Stimulated activated CD8-positive, alpha-beta memory T cell treated with anti-CD3 and anti-CD28 coated beads, Interleukin-7, amount 100 ng/mL, for 48 hours (primary cell): ENCODE measurements around the gene RNF25.

ENCODE experiments used
- DNase-seq, 2 donors: peaks; one replicate each; pipeline ENCODE4 v3.0.0-alpha.2; 2020; ENCODE audit warnings: low read depth in 1 of 2; ENCODE audit errors: extremely low read depth in 1 of 2

RNF25 gene, protein sequence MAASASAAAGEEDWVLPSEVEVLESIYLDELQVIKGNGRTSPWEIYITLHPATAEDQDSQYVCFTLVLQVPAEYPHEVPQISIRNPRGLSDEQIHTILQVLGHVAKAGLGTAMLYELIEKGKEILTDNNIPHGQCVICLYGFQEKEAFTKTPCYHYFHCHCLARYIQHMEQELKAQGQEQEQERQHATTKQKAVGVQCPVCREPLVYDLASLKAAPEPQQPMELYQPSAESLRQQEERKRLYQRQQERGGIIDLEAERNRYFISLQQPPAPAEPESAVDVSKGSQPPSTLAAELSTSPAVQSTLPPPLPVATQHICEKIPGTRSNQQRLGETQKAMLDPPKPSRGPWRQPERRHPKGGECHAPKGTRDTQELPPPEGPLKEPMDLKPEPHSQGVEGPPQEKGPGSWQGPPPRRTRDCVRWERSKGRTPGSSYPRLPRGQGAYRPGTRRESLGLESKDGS

DNA sequence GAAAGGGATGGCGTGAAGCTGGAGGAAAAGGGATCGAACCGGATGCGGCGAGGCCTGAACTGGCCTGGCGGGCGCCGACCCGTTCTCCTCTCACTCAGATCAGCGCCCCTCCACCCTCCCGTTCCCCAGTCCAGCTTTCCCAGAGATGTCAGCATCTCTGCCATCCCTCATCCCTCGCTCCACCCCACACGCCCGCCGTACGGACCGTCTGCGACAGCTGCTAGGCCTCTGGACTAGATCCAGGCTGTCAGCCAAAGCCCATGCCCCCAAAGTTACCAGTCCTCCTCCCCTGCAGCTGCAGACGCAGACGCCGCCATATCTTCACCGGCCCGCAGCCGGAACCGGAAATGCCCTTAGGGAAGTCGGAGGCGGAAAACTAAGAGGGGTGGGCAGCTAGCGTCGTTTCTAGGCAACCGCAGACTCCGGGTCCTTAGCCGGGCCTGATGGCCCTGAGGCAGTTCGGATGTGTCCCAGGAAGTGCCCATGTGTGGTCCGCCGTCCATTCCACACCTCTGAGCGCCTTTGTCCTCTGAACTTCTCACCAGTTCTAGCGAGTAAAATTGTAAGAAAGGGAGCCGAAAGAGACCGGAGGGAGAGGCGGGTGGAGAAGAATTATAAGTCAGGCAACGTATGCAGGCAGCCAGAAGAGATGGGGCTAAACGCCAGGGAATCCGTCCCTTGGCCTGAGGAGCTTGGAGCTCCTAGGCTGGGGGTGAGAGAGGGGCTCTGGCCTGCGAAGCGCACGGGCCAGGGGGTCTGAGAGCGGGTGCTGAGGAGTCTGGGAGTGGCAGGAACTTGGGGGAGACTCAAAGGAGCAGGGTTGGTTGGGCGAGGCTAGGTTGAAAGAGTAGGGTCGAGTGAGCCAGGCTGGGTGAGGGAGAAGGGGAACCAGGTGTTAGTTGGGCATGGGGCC lies at the start of gene RNF25, which contains the start of gene STK36:
RNF25 (minus strand) TSS at position 349 of the 913 bp plus-strand sequence; CDS start at position 317, 32 bp downstream.
STK36 (plus strand) TSS at position 433 of the 913 bp plus-strand sequence. CDS start 744 bp downstream, outside the sequence.
- DNase-seq: peak; percentile 73 to 79

DNA sequence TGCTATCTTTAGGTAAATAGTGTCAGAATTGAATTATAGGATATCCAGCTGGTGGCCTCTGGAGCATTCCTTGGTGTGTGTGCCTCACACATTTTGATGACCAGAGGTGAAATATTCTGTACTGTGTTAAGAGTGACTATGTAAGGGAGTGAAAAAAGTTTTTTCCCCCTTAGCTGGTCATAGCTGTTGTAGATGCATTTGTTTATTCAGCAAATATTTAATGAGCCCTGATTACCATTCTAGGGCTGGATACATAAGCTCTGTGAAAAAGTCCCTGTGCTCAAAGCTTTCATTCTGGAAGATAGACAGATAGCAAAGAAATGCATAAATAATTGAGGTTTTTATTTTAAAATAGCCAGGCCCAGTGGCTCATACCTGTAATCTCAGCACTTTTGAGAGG lies 49.7 kb upstream of the RNF25 start:
- DNase-seq: no peak

DNA sequence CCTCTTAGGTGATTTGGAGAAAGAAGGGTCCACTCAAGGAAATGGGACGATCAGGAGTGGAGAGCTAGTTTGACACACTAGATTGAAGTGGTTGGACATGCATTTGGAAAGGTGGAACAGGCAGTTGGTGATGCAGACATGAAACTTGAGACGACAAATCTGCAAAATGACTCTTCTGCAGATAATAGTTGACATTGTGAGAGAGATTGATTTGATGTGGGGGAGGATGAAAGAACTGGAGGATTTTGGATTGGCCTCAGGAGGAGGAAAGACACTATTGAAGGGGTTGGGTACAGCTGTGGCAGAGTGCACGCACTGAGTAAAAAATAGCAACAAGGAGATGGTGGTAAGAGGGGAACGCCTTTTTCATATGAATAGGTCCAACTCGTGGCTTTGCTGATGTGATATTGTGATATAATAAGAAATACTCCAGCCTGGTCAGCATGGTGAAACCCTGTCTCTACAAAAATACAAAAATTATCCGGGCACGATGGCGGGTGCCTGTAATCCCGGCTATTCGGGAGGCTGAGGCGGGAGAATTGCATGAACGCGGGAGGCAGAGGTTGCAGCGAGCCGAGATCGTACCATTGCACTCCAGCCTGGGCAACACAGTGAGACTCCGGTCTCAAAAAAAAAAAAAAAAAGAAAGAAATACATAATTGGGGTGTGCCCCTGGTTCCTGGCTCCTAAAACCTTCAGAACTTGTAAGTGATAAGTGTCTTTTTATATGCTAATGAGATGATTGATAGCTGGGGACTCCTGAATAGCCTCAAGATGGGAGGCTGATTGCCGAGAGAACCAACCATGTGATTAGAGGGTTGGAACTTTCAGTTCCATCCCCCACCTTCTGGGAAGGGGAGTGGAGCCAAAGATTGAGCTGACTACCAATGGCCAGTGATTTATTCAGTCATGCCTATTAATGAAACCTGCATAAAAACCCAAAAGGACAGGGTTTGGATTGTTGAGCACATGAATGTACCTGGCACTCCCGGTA lies 48.5 kb upstream of the RNF25 start:
- no peak for DNase-seq

DNA sequence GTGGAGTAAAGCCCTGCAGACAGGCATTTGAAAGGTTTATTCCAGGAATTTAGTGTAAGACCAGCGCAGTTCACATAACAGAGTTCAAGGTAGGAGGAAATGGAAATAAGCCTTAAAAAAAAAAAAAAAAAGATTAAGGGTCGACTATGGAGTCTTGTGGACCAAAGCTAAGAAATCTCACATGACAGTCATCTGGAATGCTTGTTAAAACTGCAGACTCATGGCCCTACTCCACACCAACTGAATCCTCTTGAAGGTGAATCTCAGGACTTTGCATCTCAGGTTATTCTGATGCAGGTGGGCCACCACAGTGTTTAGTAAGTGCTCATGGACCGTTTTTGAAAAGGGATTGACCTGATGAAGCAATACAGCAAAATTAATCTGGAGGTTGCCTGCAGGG lies 47.7 kb upstream of the RNF25 start:
- DNase-seq: no peak

DNA sequence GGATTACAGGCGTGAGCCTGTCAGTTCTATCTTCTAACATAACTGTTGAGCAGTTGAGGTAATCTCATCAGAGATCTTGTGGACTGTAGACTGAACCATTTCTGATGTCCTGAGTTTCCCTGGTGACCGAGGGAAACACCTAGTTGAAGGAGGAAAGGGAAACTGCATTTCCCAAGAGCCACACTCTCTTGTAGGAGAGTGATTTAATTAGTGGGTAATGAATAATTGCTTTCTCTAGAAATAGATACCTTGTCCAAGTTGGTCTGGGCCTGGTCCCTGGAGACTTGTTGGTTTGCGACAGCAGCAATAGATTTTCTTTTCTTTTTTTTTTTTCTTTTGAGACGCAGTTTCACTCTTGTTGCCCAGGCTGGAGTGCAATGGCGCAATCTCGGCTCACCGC lies 46.3 kb upstream of the RNF25 start:
- no peak for DNase-seq

DNA sequence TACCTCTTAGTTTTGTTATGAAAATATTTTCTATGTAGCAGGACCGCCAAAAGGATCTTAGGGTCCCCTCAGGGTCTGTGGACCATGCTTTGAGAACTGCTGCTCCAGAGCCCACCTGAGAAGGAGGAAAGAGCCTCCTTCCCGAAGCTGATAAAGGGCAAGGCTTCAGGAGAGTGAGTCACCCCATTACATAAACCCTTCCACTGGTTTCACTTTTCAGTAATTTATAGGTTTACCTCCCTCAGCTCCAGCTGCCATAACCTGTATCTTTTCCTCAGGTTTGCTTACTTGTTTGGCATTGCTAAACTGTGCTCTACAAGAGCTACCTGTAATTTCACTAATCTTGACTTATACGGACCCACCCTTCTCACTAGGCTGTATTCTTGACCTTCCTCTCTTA lies 45.5 kb upstream of the RNF25 start:
- no peak for DNase-seq

DNA sequence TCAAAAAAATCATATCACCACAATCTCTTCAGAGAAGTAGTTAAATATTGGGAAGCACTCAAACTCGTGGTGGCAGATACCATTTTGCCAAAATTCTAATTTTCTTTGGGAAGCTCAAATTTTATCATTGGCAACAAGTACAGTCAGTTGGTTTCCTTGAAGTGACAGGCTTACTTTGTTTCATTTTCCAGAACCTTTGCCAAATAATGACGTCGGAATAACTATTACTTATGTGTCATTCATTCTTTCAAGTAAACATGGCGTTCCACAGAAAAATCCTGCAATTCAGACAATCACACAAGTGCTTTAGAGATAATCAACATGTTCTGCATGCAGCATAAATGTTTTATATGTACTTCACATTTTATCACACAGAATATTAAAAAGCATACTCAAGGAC lies 44.3 kb upstream of the RNF25 start:
- DNase-seq: no peak

DNA sequence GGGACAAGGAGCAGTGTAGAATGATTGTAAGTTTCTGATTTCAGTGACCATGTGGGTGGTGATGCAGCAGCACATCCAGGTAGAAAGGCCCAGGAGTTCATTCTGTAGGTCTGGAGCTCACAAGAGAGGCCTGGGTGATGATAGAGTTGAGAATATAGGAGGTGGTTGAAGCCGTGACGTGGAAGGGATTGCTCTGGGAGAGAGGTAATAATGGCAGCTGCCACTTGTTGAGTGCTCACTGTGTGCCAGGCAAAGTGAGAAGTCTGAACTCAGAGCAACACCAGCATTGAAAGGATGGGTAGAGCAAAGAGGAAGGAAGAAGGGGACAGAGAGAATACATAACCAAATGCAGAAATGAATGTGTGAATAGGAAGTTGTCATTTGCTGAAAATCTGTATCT lies 42.1 kb upstream of the RNF25 start:
- no peak for DNase-seq

DNA sequence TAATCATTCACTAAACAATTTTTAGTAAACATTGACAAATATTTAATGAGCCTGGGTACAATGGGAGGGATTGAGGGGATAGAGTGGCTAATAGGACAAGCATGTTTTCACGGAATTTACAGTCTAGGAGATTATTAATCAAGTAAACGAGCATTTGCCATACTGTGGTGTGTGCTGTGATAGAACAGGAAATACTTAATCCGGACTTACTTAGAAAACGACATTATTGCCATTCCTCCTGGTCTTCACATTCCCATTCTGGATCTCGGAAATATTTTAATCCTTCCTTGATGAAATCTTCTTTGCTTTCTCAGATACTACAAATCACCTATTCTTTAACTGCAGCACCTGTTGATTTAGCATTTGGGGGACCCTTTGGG lies 39.7 kb upstream of the RNF25 start:
- DNase-seq: no peak

DNA sequence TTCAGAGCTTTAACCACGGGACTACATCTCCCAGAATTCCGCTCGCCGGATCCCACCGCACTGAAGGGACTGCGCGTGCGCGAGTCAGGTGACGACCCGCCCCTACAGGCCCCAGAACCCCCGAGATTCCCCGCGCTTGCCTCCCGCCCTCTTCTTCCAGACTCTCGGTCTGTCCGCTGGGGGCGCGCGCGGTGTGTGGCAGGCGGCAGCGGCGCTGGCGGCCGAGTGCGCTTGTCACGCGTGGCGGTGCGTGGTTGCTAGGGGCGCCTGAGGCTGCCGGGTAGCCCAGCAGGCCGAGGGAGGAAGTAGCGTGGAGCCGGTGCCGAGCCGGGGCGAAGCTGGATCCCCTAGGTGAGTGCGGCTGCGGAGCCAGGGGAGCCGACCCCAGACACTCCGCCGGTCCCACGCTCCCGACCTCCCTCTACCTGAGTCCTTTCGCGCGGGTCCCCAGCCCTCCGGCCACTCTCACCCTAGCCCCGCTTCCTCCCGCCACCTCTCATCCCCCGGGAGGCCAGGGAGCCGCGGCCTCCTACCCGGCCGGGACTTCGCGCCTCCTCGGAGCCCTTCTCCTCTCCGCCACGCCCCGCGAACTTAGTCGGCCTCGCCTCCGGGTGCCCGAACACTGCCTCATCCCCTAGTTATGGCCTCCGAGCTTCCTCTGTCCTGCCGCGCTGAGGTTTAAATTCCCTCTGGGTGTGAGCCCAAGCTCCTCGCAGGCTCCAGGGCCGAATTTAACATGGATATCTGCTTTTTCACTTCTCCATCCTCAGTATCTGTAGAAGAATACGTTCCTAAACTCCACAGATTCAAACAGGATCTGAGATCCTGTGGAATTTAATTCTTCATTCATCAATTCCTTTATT lies 39.1 kb upstream of the RNF25 start, which contains the start of gene TTLL4:
TTLL4 (plus strand) TSS at position 149 of the 863 bp plus-strand sequence. CDS start 26,842 bp downstream, outside the sequence.
- peak; percentile 95 to 96 for DNase-seq

DNA sequence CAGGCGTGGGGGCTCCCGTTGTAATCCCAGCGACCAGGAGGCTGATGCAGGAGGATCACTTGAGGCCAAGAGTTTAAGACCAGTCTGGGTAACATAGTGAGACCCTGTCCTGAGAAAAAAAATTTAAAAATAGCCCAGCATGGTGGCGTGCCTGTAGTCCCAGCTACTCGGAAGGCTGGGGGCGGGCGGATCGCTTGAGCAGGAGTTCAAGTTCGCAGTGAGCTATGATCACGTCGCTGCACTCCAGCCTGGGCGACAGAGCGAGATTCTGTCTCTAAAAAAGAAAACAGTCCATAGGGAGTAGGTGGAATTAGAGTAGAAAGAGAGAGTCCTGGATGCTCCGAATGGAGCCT lies 38.5 kb upstream of the RNF25 start:
- no peak for DNase-seq

DNA sequence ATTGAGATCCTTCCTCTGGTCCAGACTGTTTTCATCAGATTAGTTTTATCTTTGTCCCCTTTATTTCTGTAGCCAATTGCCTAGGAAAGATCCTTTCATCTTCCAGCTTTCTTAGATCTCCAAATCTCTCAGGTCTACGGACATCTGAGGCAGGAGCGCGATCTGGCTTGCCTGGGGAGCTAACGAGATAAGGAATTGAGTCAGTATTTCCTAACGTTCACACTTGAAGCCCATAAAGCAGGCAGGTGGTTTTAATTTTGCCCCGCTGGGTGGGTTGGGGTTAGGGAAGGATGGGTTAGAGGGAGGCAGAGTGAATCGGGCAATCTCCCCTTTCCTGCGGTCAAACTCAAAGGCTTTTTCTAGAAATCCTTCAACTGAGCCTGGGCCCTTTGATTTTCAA lies 38.1 kb upstream of the RNF25 start:
- DNase-seq: no peak

DNA sequence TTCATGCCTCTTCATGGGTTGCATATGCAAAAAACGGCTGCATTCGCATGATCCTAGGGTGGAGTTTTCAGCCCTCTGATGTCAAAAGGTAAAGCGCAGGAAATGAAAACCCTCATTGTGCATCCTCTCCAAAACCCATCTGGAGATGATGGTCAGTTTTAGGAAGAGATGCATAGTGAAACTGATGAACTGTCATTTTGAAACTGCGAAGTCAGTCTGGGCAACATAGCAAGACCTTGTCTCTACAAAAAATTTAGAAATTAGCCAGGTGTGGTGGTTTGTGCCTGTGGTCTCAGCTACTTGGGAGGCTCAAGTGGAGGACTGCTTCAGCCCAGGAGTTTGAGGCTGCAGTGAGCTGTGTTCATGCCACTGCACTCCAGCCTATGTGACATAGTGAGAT lies 36.3 kb upstream of the RNF25 start:
- DNase-seq: no peak

DNA sequence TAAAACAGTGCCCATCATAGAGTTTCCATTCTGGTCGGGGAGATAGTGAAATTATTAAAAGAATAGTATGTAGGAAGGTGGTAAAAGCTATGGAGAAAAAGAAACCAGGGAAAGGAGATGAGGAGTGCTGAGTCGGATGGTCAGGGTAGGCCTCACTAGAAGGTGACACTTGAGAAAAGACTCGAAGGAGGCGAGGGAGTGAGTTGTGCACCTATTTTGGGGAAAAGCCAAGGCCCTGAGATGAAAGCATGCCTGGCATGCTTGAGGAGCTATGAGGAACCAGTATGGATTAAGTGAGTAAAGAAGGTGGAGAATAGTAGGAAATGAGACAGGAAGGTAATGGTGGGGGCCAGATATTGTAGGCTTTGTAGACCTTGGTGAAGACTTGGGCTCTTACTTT lies 31.5 kb upstream of the RNF25 start:
- DNase-seq: no peak

DNA sequence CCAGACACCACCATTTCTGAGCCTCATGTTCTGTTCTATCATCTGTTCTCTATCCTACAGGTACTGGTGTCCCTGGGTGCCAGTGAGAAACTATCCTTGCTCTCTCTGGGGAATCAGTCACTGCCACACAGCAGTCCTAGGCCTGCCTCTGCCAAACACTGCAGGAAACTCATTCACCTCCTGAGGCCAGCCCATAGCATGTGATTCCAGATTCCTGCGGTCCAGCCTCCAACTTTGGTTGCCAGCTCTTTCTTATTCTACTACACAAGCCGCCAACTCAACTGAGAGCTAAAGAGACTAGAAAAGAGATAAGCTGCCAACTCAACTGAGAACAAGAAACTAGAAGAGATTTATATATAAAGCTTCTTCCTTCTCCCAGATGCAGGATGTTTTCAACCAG lies 30.0 kb upstream of the RNF25 start:
- no peak for DNase-seq

DNA sequence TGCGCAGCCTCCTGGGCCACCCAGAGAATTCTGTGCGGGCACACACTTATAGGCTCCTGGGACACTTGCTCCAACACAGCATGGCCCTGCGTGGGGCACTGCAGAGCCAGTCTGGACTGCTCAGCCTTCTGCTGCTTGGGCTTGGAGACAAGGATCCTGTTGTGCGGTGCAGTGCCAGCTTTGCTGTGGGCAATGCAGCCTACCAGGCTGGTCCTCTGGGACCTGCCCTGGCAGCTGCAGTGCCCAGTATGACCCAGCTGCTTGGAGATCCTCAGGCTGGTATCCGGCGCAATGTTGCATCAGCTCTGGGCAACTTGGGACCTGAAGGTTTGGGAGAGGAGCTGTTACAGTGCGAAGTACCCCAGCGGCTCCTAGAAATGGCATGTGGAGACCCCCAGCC lies 27.1 kb upstream of the RNF25 start:
- DNase-seq: no peak

DNA sequence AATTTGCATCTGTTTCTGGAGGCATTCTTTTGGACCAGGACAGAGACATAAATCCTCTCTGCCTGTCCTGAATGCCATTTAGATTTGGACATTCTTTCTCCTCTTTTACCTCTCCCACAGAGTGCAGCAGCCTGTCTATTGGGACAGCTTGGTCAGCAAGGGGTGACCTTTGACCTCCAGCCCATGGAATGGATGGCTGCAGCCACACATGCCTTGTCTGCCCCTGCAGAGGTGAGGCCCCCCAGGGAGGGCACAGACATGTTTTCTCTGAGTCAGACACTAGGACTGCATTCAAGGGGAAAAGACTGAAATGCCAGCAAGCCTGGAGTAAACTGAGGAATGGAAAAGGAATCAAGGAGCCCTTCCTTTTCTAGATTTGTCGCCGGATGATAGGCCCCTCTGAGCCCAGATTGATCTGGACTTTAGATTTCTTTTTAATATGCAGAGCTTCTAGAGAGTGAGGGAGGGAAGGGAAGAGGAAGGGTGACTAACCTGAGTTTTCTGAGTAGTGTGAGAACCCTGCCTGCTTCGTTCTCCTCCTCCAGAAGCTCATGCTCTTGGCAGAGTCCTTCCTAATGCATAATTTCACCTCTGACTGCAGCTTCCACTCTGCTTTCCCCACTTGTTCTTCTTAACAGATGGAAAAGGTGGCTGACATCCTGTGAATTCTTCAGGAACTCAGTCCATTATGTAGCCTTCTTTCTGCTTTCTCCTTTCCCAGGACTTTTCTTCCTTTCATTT lies 22.8 kb upstream of the RNF25 start:
- DNase-seq: no peak

DNA sequence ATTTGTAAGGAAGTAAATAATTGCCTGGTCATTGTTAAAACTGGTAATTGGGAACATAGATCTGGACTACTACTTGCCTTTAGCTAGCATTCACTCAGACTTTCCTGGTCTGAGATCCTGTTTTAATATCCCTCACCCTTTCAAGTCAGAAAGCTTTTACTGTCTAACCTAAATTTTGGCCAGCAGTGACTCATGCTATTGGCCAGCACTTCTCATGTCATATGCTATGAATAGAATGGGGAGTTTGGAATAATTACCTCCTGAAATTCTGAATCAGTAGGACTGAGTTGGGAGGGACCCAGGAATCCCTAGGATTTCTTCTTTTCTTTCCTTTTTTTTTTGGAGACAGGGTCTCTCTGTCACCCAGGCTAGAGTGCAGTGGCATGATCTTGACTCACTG lies 19.4 kb upstream of the RNF25 start:
- DNase-seq: no peak
